Lower leg skin (tissue), 3 donors: ENCODE results near the gene UQCR11.

Experiments used
- CTCF ChIP-seq, 3 donors: fragments of 450-650 bp; IDR thresholded peaks; one replicate each; pipeline ENCODE4 v1.5.1; 2016; ENCODE audit warnings: antibody characterized with exemption in 3 of 3, mild to moderate bottlenecking in 3 of 3, moderate library complexity in 2 of 3
- POLR2A ChIP-seq, 2 donors: fragments of 450-650 bp; IDR thresholded peaks; one replicate each; pipeline ENCODE4 v1.6.1; 2016 to 2017; ENCODE audit warnings: antibody characterized with exemption in 2 of 2, mild to moderate bottlenecking in 1 of 2, moderate library complexity in 1 of 2

- TF ChIP-seq CTCF (IDR thresholded peaks at IDR 0.05) (no peak), POLR2A (IDR thresholded peaks at IDR 0.05) (no peak)
Measured at GRCh38 chr19:1611353-1611752, 6.1 kb upstream of the UQCR11 start.
